GM21423 (cell line): ENCODE measurements around the gene GANAB.
"Not testable (repeated sequence)": the region's sequence is repeated elsewhere in the genome, so short reads cannot be mapped to it uniquely, and the experiment has no call there.

ENCODE experiments used
- ATAC-seq: cut with Tn5 transposase; IDR thresholded peaks from one replicate; pipeline ENCODE4 v1.9.1; 2021; ENCODE audit warnings: mild to moderate bottlenecking, moderate library complexity; ENCODE audit not compliant: unreplicated experiment

The GANAB gene

GRCh38 chr11:62667460-62667859 is 21.0 kb upstream of the GANAB start:
- no peak for ATAC-seq

- ATAC-seq, result no peak
Measured at GRCh38 chr11:62666259-62666926, 20.0 kb upstream of the GANAB start.

GRCh38 chr11:62665599-62666258 is 19.3 kb upstream of the GANAB start:
- ATAC-seq, result peak; percentile 18

DNA sequence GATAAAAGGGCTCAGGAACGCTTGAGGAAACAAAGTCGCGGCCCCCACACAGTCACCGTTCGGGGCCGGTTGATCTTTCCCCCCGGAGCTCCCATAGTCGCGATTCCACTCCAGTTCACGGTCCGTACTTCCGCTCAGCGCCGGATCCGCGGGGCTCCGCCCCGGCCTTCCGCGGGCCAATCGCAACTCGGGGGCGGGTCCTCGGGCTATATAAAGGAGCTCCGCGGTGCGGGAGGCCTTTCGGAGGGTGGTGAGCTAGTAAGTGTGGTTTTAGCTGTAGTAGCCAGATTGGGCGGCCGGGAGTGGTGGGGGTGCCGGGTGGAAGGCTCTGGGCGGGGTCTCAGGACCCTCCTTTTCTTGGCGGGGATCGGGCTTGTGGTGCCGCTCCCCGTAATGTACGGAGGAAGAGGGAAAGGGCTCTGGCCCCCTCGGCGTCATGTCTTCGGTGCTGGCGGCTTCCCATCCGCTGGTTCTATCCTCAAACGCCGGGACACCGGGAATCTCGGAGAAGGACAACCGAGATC is 18.7 kb upstream of the GANAB start, which contains the start of the genes C11orf98 and CSKMT:
C11orf98 (minus strand) TSS at position 136 of the 524 bp plus-strand sequence; CDS start at position 95, 41 bp downstream.
CSKMT (plus strand) TSS at position 238 of the 524 bp plus-strand sequence. CDS start 568 bp downstream, outside the sequence.
- ATAC-seq, result peak; percentile 86

GRCh38 chr11:62664405-62665074 is 18.1 kb upstream of the GANAB start:
- ATAC-seq, result peak; percentile 21

DNA sequence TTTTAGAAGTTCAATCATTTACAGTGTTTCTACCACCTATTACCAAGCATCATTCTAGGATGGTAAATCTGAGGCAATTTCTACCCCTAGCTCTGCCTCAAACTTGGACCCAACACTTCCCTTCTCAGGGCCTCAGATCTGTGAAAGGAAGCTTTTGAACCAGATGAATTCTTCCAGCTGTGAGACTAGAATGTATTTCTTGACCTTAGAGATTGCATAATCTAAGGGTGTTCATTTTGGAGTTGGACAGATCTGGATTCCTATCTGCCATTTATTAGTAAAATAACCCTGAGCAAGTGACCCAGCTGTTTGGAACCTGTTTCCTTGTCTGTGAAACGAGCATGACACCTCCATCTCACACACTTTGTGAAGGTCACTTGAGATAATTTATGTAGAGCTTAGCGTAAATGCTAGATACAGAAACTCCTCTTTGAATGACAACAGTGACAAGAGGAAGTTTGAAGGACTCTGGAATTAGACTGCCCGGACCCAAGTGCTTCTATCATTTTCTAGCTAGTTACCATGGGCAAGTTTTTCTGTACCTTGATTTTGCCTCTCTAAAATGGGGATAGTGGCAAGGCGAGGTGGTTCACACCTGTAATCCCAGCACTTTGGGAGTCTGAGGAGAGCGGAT is 10.5 kb upstream of the GANAB start:
- no peak for ATAC-seq

DNA sequence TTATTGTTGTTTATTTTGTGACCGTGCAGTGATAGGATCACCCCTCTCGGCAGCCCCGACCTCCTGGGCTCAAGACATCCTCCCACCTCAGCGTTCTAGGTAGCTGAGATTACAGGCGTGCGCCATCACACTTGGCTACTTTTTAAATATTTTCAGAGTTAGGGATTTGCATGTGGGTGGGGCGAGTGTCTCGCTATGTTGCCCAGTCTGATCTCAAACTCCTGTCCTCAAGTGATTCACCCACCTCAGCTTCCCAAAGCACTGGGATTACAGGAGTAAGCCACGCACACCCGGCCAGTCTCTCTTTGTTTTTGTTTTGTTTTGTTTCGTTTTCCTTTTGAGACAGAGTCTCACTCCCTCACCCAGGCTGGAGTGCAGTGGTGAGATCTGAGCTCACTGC is 7.9 kb upstream of the GANAB start:
- ATAC-seq, result no peak

DNA sequence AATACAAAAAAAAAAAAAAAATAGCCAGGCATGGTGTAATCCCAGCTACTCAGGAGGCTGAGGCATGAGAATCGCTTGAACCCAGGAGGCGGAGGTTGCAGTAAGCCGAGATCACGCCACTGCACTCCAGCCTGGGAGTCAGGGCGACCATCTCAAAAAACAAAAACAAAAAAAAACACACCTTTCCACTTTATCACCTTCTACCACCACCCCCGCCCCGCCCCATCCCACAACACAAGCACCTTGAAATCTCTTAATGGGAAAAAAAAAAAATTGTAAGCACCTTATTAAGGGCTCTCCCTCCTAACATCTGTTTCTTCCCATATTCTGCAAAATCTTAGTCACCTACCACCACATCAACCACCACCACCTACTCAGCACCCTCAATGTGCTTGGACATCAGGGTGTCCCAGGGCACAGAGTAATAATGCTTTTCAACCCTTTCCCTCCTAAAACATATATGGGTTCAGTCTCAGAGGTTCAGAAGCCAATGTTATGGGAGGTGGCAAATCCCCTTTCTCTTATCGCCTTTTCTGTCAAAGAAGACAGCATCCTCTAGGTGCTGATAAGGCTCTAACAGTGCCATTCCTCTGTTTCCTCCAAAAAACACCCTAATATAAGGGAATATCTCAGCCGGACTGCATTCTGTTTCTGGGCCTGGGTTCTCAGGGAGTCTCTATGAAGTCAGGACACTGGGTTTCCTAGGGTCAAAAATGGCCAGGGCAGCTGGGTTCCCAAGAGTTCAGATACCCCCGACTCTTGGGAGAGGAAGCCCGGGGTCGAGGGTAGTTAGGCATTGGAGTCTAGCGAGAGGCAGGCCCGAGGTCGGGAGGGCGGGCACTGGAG is 6.0 kb upstream of the GANAB start:
- peak; percentile 15 for ATAC-seq

DNA sequence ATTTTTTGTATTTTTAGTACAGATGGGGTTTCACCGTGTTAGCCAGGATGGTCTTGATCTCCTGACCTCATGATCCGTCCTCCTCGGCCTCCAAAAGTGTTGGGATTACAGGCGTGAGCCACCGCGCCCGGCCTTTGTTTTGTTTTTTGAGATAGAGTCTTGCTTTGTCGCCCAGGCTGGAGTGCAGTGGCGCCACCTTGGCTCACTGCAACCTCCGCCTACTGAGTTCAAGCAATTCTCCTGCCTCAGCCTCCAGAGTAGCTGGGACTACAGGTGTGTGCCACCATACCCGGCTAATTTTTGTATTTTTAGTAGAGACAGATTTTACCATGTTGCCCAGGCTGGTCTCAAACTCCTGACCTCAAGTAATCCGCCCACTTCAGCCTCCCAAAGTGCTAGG is 3.9 kb upstream of the GANAB start:
- ATAC-seq, result not testable (repeated sequence)

- no peak for ATAC-seq
Measured at GRCh38 chr11:62649486-62649885, 3.1 kb upstream of the GANAB start.

- no peak for ATAC-seq
Measured at GRCh38 chr11:62648967-62649364, 2.6 kb upstream of the GANAB start.

DNA sequence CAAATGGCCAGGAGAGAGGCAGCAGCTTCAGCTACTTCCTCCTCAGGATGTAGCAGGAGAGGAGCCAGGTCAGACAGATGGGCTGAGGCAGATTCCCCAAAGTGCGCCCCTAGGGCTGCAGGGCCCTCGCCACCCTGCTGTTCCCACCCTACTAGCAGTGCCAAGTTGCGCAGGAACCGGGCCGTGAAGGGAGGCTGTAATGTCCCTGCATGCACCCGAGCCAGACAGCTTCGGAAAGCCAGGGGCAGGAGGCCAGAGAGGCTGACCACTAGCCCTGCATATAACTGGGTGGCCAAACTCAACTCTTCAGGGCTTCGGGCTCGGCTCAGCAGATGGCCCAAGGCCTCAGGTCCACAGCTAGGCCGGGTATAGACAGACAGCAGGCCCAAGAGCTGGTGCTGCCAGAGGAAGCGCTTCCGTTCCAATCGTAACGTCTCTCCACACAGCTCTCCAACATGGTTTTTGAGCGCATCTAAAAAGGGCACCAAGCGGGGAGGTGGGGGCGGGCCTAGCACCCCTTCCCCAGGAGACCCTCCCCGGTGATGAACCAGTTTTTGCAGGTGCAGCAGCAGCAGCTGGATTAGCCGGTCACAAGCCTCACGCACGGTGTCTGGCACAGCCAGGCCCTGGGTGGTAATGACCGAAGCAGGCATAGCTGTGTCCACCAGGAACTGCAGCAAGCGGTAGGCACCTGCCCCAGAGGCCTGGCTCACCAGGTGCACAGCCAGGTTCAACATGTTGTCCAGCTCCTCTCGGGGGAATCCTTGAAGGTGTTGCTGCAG is 2.0 kb upstream of the GANAB start:
- no peak for ATAC-seq

DNA sequence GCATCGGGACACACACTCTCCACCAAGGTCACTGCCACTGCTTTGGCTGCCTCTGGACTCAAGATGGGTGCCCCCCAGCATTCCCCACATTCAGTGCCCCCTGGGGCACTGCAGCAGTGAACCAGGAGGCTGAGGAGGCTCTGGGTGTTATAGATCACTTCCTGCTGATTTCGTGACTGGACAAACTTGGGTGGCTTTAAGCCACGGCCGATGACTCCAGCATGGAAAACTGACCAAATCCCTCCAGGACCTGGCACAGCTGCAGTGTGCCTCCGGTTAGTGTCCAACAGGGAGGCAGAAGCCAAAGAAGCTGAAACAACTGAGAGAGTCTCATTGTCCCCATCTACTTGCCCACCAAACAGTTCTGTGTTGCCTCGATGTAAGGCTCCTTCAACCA is 1.2 kb upstream of the GANAB start:
- no peak for ATAC-seq

DNA sequence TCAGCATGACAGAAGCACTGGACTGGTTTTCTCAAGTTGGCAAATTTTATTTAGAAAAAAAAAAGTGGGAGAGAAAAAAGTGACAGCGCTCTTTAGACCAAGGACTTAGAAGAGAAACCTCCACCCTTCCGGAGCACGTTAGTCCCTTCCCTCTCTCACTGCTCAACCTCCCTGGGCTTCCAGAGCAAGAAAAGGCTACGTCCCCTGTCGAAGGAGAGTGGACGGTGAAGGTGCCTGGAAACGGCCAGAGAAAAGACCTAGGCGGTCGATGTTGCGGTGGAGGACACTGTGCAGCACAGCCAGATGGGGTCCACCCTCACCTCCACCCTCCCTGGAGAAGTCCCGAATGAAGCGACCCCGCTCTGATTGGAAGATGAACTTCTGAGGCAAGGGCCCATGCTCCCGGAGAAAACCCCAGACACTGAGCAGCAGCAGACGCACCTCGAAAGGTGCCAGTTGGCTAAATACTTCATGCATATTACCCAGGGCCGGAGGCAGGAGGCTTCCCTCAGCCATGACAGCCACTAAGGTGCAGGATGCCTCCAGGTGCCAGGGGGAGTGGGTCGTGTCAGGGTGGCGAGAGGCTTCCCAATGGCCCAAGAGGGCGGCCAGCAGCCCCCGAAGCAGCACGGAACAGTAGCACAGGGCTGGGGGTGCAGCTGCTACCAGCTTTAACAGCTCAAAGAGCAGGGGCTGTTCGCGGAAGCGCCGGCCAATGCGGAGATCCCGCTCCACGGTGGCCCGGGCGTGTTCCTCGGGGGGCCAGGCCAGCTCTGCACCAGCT is 604 bp upstream of the GANAB start:
- no peak for ATAC-seq

DNA sequence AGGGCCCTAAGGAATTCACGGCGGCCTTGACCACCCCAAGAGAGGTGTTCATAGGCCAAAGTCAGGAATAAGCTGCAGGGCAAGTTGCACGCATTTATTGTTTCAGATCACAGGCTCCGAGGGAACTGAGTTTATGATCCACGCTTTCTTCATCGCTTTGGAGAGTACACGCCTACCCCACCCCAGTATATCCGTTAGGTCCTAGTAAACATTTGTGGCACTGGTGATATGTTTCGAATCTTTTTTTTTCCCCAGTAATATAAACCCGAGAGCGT is 805 bp downstream of the GANAB start:
- peak; percentile 2 for ATAC-seq

- ATAC-seq, result no peak
Measured at GRCh38 chr11:62644220-62644619, 2.2 kb downstream of the GANAB start.

DNA sequence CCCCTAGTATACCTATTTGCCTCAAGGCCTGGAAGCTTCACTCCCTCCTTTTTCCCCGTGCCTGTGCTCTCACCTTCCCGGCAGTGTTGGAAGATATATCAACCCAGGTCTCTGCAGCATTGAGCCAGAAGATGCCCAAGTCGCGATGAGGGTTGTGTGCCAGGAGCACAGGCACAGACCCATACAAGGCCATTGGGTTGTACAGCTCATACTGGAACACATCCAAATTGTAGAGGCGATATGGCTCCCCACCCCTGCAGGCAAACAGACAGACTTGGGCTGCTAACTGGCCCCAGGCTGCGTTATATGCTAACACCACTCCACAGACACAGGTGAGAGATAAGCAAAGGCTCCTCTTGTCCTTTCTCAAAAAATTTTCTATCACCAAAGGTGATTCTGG is 13.9 kb downstream of the GANAB start:
- ATAC-seq, result no peak

DNA sequence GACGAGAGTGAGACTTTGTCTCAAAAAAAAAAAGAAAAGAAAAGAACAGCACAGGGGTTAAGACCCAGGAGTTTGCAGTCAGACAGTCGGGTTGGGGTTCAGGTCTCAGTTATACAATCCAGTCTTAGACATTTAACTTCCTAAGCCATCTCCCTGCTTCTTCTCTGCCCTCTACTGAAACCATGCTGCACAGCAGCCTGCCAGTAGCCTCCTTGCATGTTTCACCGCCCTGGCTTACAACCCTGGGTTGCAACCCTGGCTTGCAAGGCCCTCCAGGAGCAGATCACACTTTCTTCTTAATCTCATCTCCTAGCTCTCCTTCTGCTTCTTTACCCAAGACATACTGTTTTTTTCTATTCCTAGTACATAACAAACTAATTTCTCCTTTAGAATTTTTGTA is 18.7 kb downstream of the GANAB start:
- ATAC-seq, result no peak

DNA sequence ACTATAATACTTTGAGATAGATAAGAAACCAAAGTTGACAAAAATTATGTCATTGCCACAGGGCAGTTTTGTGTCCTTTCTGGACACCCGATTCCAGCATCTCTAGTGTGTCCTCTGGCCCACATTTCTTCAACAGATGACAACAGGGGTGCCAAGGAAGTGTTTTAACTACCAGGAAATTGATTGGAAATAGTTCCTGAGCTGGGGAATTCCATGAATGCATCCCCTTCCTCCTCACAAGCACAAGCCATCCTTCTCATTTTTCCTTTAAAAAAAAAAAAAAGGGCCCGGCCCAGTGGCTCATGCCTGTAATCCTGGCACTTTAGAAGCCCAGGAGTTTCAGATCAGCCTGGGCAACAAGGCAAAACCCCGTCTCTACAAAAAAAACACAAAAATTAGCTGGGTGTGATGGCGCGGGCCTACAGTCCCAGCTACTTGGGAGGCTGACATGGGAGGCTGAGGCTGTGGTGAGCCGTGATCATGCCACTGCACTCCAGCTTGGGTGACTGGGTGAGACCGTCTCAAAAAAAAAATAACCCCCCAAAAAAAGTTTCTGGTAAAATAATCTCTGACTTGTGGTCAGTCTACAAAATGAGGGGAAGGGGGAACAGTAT is 23.8 kb downstream of the GANAB start:
- ATAC-seq, result no peak
